Stomach (tissue), 4 donors: Measurements from ENCODE around the gene HNRNPDL.

Experiments
- CTCF ChIP-seq, 7 experiments: fragments of 450-650 bp in 4 of 7; fragments of 200-600 bp in 3 of 7; sonication (generic) in 3 of 7; IDR thresholded peaks; one replicate each; pipeline ENCODE4 v1.5.1; 2016 to 2019; ENCODE audit warnings: antibody characterized with exemption in 7 of 7, control low read depth in 2 of 7, mild to moderate bottlenecking in 1 of 7
- POLR2A ChIP-seq, 4 donors: fragments of 450-650 bp; IDR thresholded peaks; one replicate each; pipeline ENCODE4 v1.6.1; 2016; ENCODE audit warnings: antibody characterized with exemption in 4 of 4, control low read depth in 2 of 4, mild to moderate bottlenecking in 1 of 4, moderate library complexity in 1 of 4
- POLR2AphosphoS5 ChIP-seq, 3 donors: sonication (generic); formaldehyde crosslinking; IDR thresholded peaks; one replicate each; pipeline ENCODE4 v1.6.1; 2016; ENCODE audit warnings: antibody characterized with exemption in 3 of 3

- TF ChIP-seq CTCF (IDR thresholded peaks at IDR 0.05) (no peak), POLR2AphosphoS5 (IDR thresholded peaks at IDR 0.05) (no peak), POLR2A (IDR thresholded peaks at IDR 0.05) (no peak)
These were observed 17.6 kb upstream of the HNRNPDL start for GRCh38 chr4:82447886-82448285.
